ENCODE data around the gene SERPINA3. TPM values are rescaled to one million over a fixed set of nuclear protein-coding genes. Genes with fewer than 3 reads are reported as not detected.

The SERPINA3 gene
- total and polyA plus RNA-seq, 8 donors = 1.1 to 198 (median 1.4) TPM

- Histone ChIP-seq H3K27ac (no peak overlapping the region), H3K4me1 (no peaks in the 10 kb centered on the region), H3K27me3 (peaks cover 0 to 4% of the 10 kb centered on the region in 2 donors), H3K4me3 (no peak overlapping the region), H3K9me3 (no peaks in the 10 kb centered on the region), H3K36me3 (no peaks in the 10 kb centered on the region)
- intact Hi-C loops (cut with DNase I) = no loop called here
- DNase-seq (no peak), ATAC-seq (no peak)
- TF ChIP-seq CTCF (IDR thresholded peaks at IDR 0.05) = no peak
Observed at GRCh38 chr14:94584591-94585280, 27.5 kb upstream of the SERPINA3 start.

- no peak overlapping the region for H3K4me3 ChIP-seq
- H3K36me3 ChIP-seq = no peaks in the 10 kb centered on the region
- H3K27ac ChIP-seq = no peak overlapping the region
- intact Hi-C loops (cut with DNase I) = no loop called here
- ATAC-seq (no peak), DNase-seq (no peak)
- H3K9me3 ChIP-seq = no peaks in the 10 kb centered on the region
- no peak for TF ChIP-seq CTCF (IDR thresholded peaks at IDR 0.05)
- H3K4me1 ChIP-seq = no peaks in the 10 kb centered on the region
- H3K27me3 ChIP-seq = peaks cover 0 to 4% of the 10 kb centered on the region in 2 donors
Observed at GRCh38 chr14:94586635-94587034, 25.6 kb upstream of the SERPINA3 start.

- Histone ChIP-seq H3K27me3 (peaks cover 0 to 4% of the 10 kb centered on the region in 2 donors), H3K9me3 (no peaks in the 10 kb centered on the region), H3K4me1 (no peaks in the 10 kb centered on the region), H3K36me3 (no peaks in the 10 kb centered on the region), H3K4me3 (no peak overlapping the region), H3K27ac (no peak overlapping the region)
- ATAC-seq (no peak), DNase-seq (no peak)
- no peak for TF ChIP-seq CTCF (IDR thresholded peaks at IDR 0.05)
- intact Hi-C loops (cut with DNase I) = no loop called here
Observed at GRCh38 chr14:94588311-94588710, 23.9 kb upstream of the SERPINA3 start.

GRCh38 chr14:94591073-94591472 is 21.1 kb upstream of the SERPINA3 start:
- H3K36me3 ChIP-seq = no peaks in the 10 kb centered on the region
- H3K27me3 ChIP-seq = peaks cover 0 to 8% of the 10 kb centered on the region in 2 donors
- no peak overlapping the region for H3K4me3 ChIP-seq
- DNase-seq = no peak
- H3K27ac ChIP-seq = no peak overlapping the region
- no peak for ATAC-seq
- no peak for TF ChIP-seq CTCF (IDR thresholded peaks at IDR 0.05)
- no peaks in the 10 kb centered on the region for H3K4me1 ChIP-seq
- intact Hi-C loops (cut with DNase I) = no loop called here
- no peaks in the 10 kb centered on the region for H3K9me3 ChIP-seq

GRCh38 chr14:94591871-94592270 is 20.3 kb upstream of the SERPINA3 start:
- Histone ChIP-seq H3K27ac (no peak overlapping the region), H3K4me1 (no peaks in the 10 kb centered on the region), H3K9me3 (no peaks in the 10 kb centered on the region), H3K27me3 (peaks cover 0 to 8% of the 10 kb centered on the region in 2 donors), H3K4me3 (no peak overlapping the region), H3K36me3 (no peaks in the 10 kb centered on the region)
- TF ChIP-seq CTCF (IDR thresholded peaks at IDR 0.05) = no peak
- ATAC-seq (no peak), DNase-seq (no peak)
- intact Hi-C loops (cut with DNase I) = no loop called here
